ENCODE data around the gene CSF1. TPM values are rescaled to one million over a fixed set of nuclear protein-coding genes. Genes with fewer than 3 reads are reported as not detected.

The CSF1 gene
- total RNA-seq, 3 donors from 2014 or later, result 28.2 to 54.7 (median 54.4) TPM

GRCh38 chr1:109927911-109928321 is 17.3 kb downstream of the CSF1 start:
- peak overlapping the region in 1 of 3 donors; percentile 19 for H3K4me3 ChIP-seq
- H3K36me3 ChIP-seq, result peaks cover under 1% of the 10 kb centered on the region
- peaks cover 14 to 28% of the 10 kb centered on the region in 2 donors for H3K4me1 ChIP-seq
- H3K27me3 ChIP-seq, result no peaks in the 10 kb centered on the region
- H3K27ac ChIP-seq, result peak overlapping the region; percentile 82 to 96
- TF ChIP-seq POLR2A (IDR thresholded peaks at IDR 0.05), result no peak
- TF ChIP-seq POLR2AphosphoS5 (IDR thresholded peaks at IDR 0.05), result peak; percentile 51 to 90 (median 77)
- intact Hi-C loops (cut with DNase I; ENCODE audit: low total_unique reads), result no loop called here
- no peaks in the 10 kb centered on the region for H3K9me3 ChIP-seq
- peak in 1 of 2 donors; percentile 82 for DNase-seq (ENCODE audit: low spot score in 2 of 2)

- Histone ChIP-seq H3K27me3 (no peaks in the 10 kb centered on the region), H3K9me3 (no peaks in the 10 kb centered on the region), H3K4me3 (peak overlapping the region in 1 of 3 donors; percentile 19), H3K4me1 (peaks cover 15 to 30% of the 10 kb centered on the region in 2 donors), H3K27ac (peak overlapping the region; percentile 82 to 96), H3K36me3 (no peaks in the 10 kb centered on the region)
- peak in 1 of 2 donors; percentile 62 for DNase-seq (ENCODE audit: low spot score in 2 of 2)
- TF ChIP-seq CTCF (IDR thresholded peaks at IDR 0.05) (no peak), POLR2A (IDR thresholded peaks at IDR 0.05) (no peak), POLR2AphosphoS5 (IDR thresholded peaks at IDR 0.05) (no peak)
- intact Hi-C loops (cut with DNase I; ENCODE audit: low total_unique reads), result no loop called here
These were observed 18.0 kb downstream of the CSF1 start for GRCh38 chr1:109928591-109929111.

GRCh38 chr1:109929170-109929569 is 18.5 kb downstream of the CSF1 start:
- intact Hi-C loops (cut with DNase I; ENCODE audit: low total_unique reads), result no loop called here
- Histone ChIP-seq H3K4me3 (no peak overlapping the region), H3K36me3 (no peaks in the 10 kb centered on the region), H3K27ac (peak overlapping the region; percentile 82 to 96), H3K27me3 (no peaks in the 10 kb centered on the region), H3K4me1 (peaks cover 18 to 36% of the 10 kb centered on the region in 2 donors), H3K9me3 (no peaks in the 10 kb centered on the region)
- peak in 1 of 2 donors; percentile 60 for DNase-seq (ENCODE audit: low spot score in 2 of 2)
- TF ChIP-seq POLR2AphosphoS5 (IDR thresholded peaks at IDR 0.05), result peak in 1 of 3 donors; percentile 17
- no peak for TF ChIP-seq POLR2A (IDR thresholded peaks at IDR 0.05)

GRCh38 chr1:109929588-109930251 is 19.1 kb downstream of the CSF1 start:
- intact Hi-C loops (cut with DNase I; ENCODE audit: low total_unique reads), result no loop called here
- no peak for TF ChIP-seq POLR2A (IDR thresholded peaks at IDR 0.05)
- TF ChIP-seq CTCF (IDR thresholded peaks at IDR 0.05), result no peak
- TF ChIP-seq POLR2AphosphoS5 (IDR thresholded peaks at IDR 0.05), result no peak
- peaks cover 18 to 37% of the 10 kb centered on the region in 2 donors for H3K4me1 ChIP-seq
- no peaks in the 10 kb centered on the region for H3K9me3 ChIP-seq
- H3K36me3 ChIP-seq, result no peaks in the 10 kb centered on the region
- H3K4me3 ChIP-seq, result no peak overlapping the region
- H3K27me3 ChIP-seq, result no peaks in the 10 kb centered on the region
- H3K27ac ChIP-seq, result peak overlapping the region; percentile 82 to 96
- DNase-seq (ENCODE audit: low spot score in 2 of 2), result no peak

GRCh38 chr1:109930252-109930993 is 19.8 kb downstream of the CSF1 start:
- Histone ChIP-seq H3K27me3 (no peaks in the 10 kb centered on the region), H3K9me3 (no peaks in the 10 kb centered on the region), H3K4me1 (peaks cover 18 to 37% of the 10 kb centered on the region in 2 donors), H3K4me3 (no peak overlapping the region), H3K27ac (peak overlapping the region; percentile 82 to 96), H3K36me3 (no peaks in the 10 kb centered on the region)
- no peak for TF ChIP-seq POLR2AphosphoS5 (IDR thresholded peaks at IDR 0.05)
- intact Hi-C loops (cut with DNase I; ENCODE audit: low total_unique reads), result no loop called here
- no peak for DNase-seq (ENCODE audit: low spot score in 2 of 2)

- no peaks in the 10 kb centered on the region for H3K9me3 ChIP-seq
- peak overlapping the region; percentile 82 to 87 for H3K27ac ChIP-seq
- intact Hi-C loops (cut with DNase I; ENCODE audit: low total_unique reads), result no loop called here
- no peak overlapping the region for H3K4me3 ChIP-seq
- no peaks in the 10 kb centered on the region for H3K27me3 ChIP-seq
- no peak for TF ChIP-seq POLR2A (IDR thresholded peaks at IDR 0.05)
- no peak for TF ChIP-seq CTCF (IDR thresholded peaks at IDR 0.05)
- peak in 2 of 3 donors; percentile 54 to 73 for TF ChIP-seq POLR2AphosphoS5 (IDR thresholded peaks at IDR 0.05)
- H3K36me3 ChIP-seq, result no peaks in the 10 kb centered on the region
- peak; percentile 62 to 81 for DNase-seq (ENCODE audit: low spot score in 2 of 2)
- peaks cover 18 to 37% of the 10 kb centered on the region in 2 donors for H3K4me1 ChIP-seq
These were observed 20.6 kb downstream of the CSF1 start for GRCh38 chr1:109931189-109931731.

All from breast epithelium (tissue), 4 donors.